GM18511 (cell line): ENCODE results near the gene PPM1H.
A peak's percentile ranks its signal among the peaks of the same experiment; 100 is the strongest.
"Not testable (repeated sequence)": the region's sequence is repeated elsewhere in the genome, so short reads cannot be mapped to it uniquely, and the experiment has no call there.

Experiments used
- ATAC-seq: cut with Tn5 transposase; IDR thresholded peaks from one replicate; pipeline ENCODE4 v1.9.1; 2021; ENCODE audit warnings: mild to moderate bottlenecking, moderate library complexity; ENCODE audit not compliant: unreplicated experiment

The PPM1H gene

DNA sequence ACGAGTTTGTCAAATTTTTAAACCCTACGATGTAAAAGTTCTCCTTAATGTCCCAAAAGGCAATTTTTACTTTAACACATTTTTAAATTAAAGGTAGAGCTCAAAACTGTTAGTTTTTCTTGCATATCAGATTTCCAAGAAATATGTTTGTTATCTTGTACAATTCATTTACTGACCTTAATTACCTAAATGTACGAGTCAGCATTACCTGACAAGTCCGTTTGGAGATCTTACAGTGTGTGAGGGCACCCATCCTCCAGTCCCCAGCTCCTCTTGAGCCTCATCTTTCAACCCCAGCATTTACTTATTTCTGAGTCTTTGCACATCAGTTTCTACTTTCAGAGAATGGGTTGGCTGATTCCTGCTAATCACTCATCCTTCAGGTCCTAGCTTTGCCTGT lies 23.7 kb downstream of the PPM1H start:
- ATAC-seq, result no peak

GRCh38 chr12:62910549-62911169 lies 24.3 kb downstream of the PPM1H start:
- ATAC-seq, result no peak

GRCh38 chr12:62909340-62909739 lies 25.6 kb downstream of the PPM1H start:
- ATAC-seq, result no peak

- ATAC-seq, result no peak
These were observed 26.3 kb downstream of the PPM1H start for GRCh38 chr12:62908674-62909073.

GRCh38 chr12:62907561-62907960 lies 27.4 kb downstream of the PPM1H start:
- no peak for ATAC-seq

DNA sequence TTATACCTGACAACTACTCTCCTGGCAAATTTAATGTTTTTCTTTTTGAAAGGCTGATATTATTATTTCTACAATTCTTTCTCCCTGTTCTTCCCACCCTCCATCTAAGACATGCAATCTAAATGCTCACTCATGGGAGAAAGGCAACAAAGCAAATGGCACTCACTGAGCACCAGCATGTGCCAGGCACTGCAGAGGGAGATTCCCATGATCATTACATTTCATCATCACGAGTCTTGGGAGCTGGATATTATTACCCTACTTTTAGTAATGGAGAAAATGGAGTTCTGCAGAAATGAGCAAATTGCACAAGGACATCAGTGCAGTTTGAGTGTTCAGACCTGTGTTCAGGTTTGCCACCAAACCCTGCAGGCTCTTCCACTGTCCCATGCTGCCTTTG lies 27.9 kb downstream of the PPM1H start:
- no peak for ATAC-seq

GRCh38 chr12:62903151-62903550 lies 31.8 kb downstream of the PPM1H start:
- ATAC-seq, result no peak

DNA sequence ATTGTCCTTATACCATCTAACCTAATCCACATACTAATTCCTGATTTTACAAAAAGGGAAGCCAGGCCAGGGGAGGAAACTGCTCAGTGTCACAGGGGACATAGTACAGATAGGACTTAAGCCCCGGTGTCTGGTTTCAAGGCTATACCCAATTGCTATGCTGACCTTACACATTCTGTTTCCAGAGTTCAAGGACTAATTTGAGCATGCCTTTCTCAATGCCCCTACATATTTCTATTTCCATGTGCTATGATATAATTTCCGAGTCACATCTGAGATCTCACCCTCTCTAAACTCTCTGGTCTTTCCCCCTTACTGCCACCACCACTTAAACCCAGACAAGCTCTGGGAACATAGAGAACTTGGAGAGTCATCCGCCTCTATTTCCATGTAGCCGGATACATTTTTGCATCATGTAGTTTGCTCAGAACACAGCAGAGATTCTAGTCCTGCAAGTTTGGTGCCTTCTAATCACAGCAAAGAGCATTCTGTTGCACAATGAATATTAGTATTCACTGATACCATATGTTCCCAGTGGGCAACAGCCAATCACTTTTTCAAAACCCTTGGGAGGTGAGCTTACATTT lies 34.2 kb downstream of the PPM1H start:
- no peak for ATAC-seq

- no peak for ATAC-seq
These were observed 35.2 kb downstream of the PPM1H start for GRCh38 chr12:62899568-62900390.

DNA sequence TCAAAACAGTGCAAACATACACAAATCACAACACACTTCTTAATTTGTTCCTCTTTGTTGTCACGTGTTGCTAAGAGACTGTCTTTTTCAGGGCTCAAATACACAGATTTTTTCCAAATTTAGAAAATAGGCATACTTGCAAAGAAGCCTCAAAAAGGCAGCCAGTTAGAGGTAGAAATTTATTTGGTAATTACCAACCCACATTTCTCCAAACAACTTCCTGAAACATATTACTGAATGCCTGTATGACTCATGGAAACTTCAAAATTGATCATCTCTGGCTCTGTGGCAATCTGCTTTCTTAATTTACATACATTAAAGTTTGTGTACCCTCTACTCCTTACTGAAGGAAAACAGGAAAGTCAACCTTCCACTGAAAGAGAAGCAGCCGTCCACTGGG lies 36.4 kb downstream of the PPM1H start:
- ATAC-seq, result no peak

DNA sequence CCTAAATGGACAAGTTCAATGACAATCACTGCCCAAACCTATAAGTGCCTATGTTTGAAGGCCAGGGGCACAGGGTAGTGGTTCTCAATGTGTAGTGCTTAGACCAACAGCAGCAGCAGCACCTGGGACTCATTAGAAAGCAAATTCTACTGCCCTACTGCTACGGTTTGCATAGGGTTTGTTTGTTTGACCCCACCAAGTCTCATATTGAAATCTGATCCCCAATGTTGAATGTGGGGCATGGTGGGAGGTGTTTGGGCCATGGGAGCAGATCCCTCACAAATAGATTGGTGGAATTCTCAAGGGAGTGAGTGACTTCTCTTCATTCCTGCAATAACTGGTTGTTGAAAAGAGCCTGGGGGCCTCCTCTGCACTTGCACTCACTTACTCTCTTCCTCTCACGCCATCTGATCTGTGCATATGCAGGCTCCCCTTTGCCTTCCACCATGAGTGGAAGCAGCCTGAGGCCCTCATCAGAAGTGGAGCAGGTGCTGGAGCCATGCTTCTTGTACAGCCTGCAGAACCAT lies 39.5 kb downstream of the PPM1H start:
- ATAC-seq, result no peak

- ATAC-seq, result no peak
These were observed 41.7 kb downstream of the PPM1H start for GRCh38 chr12:62893276-62893675.

DNA sequence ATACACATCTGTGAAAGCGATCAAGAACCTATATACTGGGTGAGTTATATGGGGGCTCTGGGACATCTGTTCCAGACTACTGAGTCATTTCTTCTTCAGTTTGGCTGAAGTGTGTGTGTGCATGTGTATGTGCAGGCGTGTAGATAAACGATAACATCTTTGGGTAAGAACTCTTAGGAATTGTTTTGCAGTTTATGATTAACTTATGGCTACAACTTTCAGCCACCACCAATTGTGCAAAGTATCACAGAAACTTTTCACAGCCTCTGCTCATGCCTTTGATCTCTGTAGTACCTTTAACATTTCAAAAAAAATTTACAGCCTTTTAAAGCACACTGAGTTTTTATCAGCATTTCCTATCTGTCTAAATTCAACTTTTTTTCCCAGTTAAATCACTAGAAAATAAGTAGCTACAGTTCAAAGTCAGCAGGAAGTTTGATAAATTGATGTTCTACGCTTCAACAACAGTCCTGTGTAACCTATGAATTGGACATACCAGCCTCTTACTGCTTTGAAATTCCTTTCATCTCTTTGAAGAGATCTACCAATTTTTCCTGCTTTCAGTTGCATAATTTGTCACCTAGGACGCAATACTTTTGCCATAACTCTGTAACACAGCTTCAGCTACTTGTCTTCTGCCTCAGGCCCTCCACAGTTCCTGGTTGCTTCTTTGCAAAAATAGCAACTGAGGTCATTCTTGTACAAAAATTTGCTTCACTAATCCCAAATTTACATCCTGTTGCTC lies 43.0 kb downstream of the PPM1H start:
- ATAC-seq, result peak; percentile 74

GRCh38 chr12:62888454-62889110 lies 46.4 kb downstream of the PPM1H start:
- ATAC-seq, result no peak

DNA sequence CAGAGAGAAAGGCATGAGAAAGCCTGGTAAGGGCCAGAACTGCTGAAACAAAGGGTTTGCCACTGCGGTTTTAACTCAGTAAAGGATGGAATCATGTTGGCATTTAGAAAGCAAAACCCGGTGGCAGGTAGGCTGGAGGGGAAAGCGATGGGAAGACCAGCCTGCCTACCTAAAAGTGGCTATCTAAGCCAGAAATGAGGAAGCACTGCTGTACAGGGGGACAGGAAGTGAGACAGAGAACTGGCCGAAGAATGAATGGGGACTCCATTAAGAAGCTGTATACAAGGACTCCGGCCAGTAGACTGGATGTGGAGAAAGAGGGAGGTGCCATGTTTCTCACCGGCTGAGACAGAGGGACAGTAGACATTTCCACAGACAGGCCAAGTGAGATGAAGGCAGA lies 48.2 kb downstream of the PPM1H start:
- ATAC-seq, result no peak

- ATAC-seq, result no peak
These were observed 49.7 kb downstream of the PPM1H start for GRCh38 chr12:62885242-62885641.

GRCh38 chr12:62884832-62885231 lies 50.1 kb downstream of the PPM1H start:
- not testable (repeated sequence) for ATAC-seq

- ATAC-seq, result peak; percentile 59
These were observed 52.3 kb downstream of the PPM1H start for GRCh38 chr12:62882696-62883095.

GRCh38 chr12:62882140-62882539 lies 52.8 kb downstream of the PPM1H start:
- ATAC-seq, result peak; percentile 62

- ATAC-seq, result no peak
These were observed 55.3 kb downstream of the PPM1H start for GRCh38 chr12:62879691-62880090.

DNA sequence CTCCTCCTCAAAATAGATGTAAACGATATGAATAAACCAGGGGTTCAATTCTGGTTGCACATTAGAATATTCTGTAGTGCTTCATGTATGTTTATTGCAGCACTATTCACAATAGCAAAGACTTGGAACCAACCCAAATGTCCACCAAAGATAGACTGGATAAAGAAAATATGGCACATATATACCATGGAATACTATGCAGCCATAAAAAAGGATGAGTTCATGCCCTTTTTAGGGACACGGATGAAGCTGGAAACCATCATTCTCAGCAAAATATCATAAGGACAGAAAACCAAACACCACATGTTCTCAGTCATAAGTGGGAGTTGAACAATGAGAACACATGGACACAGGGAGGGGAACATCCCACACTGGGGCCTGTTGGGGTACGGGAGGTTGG lies 55.7 kb downstream of the PPM1H start:
- not testable (repeated sequence) for ATAC-seq
